Measurements from ENCODE around the gene RNF181.
A peak's percentile ranks its signal among the peaks of the same experiment; 100 is the strongest.

GRCh38 chr2:85602476-85603234, 7.1 kb downstream of the RNF181 start, which contains the start of gene TMEM150A:
- TF ChIP-seq EZH2 (optimal IDR thresholded peaks at IDR 0.05; ENCODE audit: low read depth, low read length) = no peak
- TF ChIP-seq CTCF (IDR thresholded peaks at IDR 0.05; ENCODE audit: low read length) = peak; percentile 22

All from MM.1S (cell line).